ENCODE results near the gene ZNF397. TPM values are rescaled to one million over a fixed set of nuclear protein-coding genes. Genes with fewer than 3 reads are reported as not detected.

ZNF397 gene
- total RNA-seq, 2 experiments from 2014 or later, result 8.0 to 15.6 TPM

DNA sequence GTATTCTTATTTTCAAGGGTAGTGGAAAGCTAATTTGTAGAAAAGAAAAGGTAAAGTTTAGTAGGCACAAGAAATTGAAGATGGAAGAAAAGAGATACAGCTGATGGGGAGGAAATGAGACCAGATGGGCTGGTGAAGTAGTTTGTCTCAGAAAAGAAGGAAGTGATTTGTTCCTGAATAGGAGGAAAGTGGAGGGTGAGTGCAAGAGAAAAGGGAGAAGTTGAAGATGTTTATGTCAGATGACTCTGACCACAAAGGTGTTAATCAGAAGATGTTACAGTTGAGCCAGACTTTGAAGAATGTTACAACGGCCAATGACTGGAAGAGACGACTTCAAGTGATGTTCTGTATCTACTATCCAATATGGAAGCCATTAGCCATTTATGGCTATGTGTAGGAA, 28.0 kb downstream of the ZNF397 start:
- Histone ChIP-seq H3K79me2 (ENCODE audit: insufficient read depth, low read depth, low read length) (no peaks in the 10 kb centered on the region), H3K4me3 (ENCODE audit: low read depth, low read length, poor library complexity, severe bottlenecking) (no peak overlapping the region), H4K20me1 (ENCODE audit: insufficient read depth, low read length) (no peaks in the 10 kb centered on the region), H3K9me3 (ENCODE audit: low read length) (no peaks in the 10 kb centered on the region), H2AFZ (ENCODE audit: low read length) (no peak overlapping the region), H3K4me1 (ENCODE audit: insufficient read depth, low read length, poor library complexity, severe bottlenecking) (peaks cover 6% of the 10 kb centered on the region), H3K36me3 (ENCODE audit: insufficient read depth, low read length) (no peaks in the 10 kb centered on the region), H3K27ac (ENCODE audit: low read depth, low read length, poor library complexity, severe bottlenecking) (no peak overlapping the region), H3K4me2 (ENCODE audit: low read length) (no peak overlapping the region), H3K9me2 (ENCODE audit: insufficient read depth, low read length) (no peaks in the 10 kb centered on the region)
- ChIA-PET CTCF (ENCODE audit: unreplicated experiment) (no interaction called here), POLR2A (no interaction called here)
- DNase-seq (ENCODE audit: low spot score), result peak; percentile 34
- intact Hi-C loops (cut with micrococcal nuclease; ENCODE audit: unreplicated experiment), result no loop called here
- TF ChIP-seq EZH2phosphoT487 (IDR thresholded peaks at IDR 0.05; ENCODE audit: borderline replicate concordance, low read depth, low read length), result no peak
- TF ChIP-seq, protein P1, sequence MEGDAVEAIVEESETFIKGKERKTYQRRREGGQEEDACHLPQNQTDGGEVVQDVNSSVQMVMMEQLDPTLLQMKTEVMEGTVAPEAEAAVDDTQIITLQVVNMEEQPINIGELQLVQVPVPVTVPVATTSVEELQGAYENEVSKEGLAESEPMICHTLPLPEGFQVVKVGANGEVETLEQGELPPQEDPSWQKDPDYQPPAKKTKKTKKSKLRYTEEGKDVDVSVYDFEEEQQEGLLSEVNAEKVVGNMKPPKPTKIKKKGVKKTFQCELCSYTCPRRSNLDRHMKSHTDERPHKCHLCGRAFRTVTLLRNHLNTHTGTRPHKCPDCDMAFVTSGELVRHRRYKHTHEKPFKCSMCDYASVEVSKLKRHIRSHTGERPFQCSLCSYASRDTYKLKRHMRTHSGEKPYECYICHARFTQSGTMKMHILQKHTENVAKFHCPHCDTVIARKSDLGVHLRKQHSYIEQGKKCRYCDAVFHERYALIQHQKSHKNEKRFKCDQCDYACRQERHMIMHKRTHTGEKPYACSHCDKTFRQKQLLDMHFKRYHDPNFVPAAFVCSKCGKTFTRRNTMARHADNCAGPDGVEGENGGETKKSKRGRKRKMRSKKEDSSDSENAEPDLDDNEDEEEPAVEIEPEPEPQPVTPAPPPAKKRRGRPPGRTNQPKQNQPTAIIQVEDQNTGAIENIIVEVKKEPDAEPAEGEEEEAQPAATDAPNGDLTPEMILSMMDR (conservative IDR thresholded peaks at IDR 0.05; ENCODE audit: low read length), result no peak
- BruUV-seq (replicated peaks), result no TSS peak

DNA sequence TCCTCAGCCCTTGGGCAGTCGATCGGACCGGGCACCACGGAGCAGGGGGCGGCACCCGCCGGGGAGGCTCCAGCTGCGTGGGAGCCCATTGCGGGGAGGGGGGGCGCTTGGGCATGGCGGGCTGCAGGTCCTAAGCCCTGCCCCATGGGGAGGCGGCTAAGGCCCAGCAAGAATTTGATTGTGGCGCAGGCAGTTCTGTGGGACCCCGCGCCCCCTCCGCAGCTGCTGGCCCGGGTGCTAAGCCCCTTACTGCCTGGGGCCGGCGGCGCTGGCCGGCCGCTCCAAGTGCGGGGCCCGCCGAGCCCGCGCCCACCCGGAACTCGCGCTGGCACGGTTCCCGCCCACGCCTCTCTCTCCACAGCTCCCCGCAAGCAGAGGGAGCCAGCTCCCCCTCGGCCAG, 30.8 kb downstream of the ZNF397 start:
- no peak overlapping the region for H3K4me3 ChIP-seq (ENCODE audit: low read depth, low read length, poor library complexity, severe bottlenecking)
- H3K36me3 ChIP-seq (ENCODE audit: insufficient read depth, low read length), result no peaks in the 10 kb centered on the region
- no TSS peak for BruUV-seq (replicated peaks)
- H2AFZ ChIP-seq (ENCODE audit: low read length), result no peak overlapping the region
- POLR2A ChIA-PET, result no interaction called here
- H3K27ac ChIP-seq (ENCODE audit: low read depth, low read length, poor library complexity, severe bottlenecking), result no peak overlapping the region
- TF ChIP-seq EZH2phosphoT487 (IDR thresholded peaks at IDR 0.05; ENCODE audit: borderline replicate concordance, low read depth, low read length), result no peak
- TF ChIP-seq, protein P1 (conservative IDR thresholded peaks at IDR 0.05; ENCODE audit: low read length), result no peak
- H3K4me2 ChIP-seq (ENCODE audit: low read length), result no peak overlapping the region
- no peaks in the 10 kb centered on the region for H3K9me3 ChIP-seq (ENCODE audit: low read length)
- CTCF ChIA-PET (ENCODE audit: unreplicated experiment), result no interaction called here
- H3K79me2 ChIP-seq (ENCODE audit: insufficient read depth, low read depth, low read length), result no peaks in the 10 kb centered on the region
- no peaks in the 10 kb centered on the region for H4K20me1 ChIP-seq (ENCODE audit: insufficient read depth, low read length)
- H3K4me1 ChIP-seq (ENCODE audit: insufficient read depth, low read length, poor library complexity, severe bottlenecking), result peaks cover 6% of the 10 kb centered on the region
- no peak for DNase-seq (ENCODE audit: low spot score)
- no peaks in the 10 kb centered on the region for H3K9me2 ChIP-seq (ENCODE audit: insufficient read depth, low read length)
- intact Hi-C loops (cut with micrococcal nuclease; ENCODE audit: unreplicated experiment), result no loop called here

DNA sequence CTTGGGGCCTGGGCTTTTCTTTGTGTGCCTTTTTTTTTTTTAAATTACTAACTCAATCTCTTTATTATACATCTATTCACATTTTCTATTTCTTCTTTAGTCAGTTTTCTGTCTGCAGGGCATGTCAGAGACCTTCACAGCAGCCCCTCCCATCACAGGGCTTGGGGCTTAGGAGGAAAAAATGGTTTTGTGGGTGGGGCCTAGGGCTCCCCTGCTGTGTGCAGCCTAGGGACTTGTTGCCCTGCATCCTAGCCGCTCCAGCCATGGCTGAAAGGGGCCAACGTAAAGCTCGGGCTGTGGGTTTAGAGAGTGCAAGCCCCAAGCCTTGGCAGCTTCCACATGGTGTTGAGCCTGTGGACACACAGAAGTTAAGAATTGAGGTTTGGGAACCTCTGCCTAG, 35.4 kb downstream of the ZNF397 start:
- Histone ChIP-seq H2AFZ (ENCODE audit: low read length) (no peak overlapping the region), H3K4me1 (ENCODE audit: insufficient read depth, low read length, poor library complexity, severe bottlenecking) (no peaks in the 10 kb centered on the region), H3K4me2 (ENCODE audit: low read length) (no peak overlapping the region), H3K27ac (ENCODE audit: low read depth, low read length, poor library complexity, severe bottlenecking) (no peak overlapping the region), H4K20me1 (ENCODE audit: insufficient read depth, low read length) (no peaks in the 10 kb centered on the region), H3K9me3 (ENCODE audit: low read length) (no peaks in the 10 kb centered on the region), H3K79me2 (ENCODE audit: insufficient read depth, low read depth, low read length) (no peaks in the 10 kb centered on the region), H3K9me2 (ENCODE audit: insufficient read depth, low read length) (no peaks in the 10 kb centered on the region), H3K4me3 (ENCODE audit: low read depth, low read length, poor library complexity, severe bottlenecking) (no peak overlapping the region), H3K36me3 (ENCODE audit: insufficient read depth, low read length) (no peaks in the 10 kb centered on the region)
- POLR2A ChIA-PET, result no interaction called here
- intact Hi-C loops (cut with micrococcal nuclease; ENCODE audit: unreplicated experiment), result no loop called here
- no peak for DNase-seq (ENCODE audit: low spot score)
- BruUV-seq (replicated peaks), result no TSS peak
- CTCF ChIA-PET (ENCODE audit: unreplicated experiment), result no interaction called here
- no peak for TF ChIP-seq EZH2phosphoT487 (IDR thresholded peaks at IDR 0.05; ENCODE audit: borderline replicate concordance, low read depth, low read length)
- TF ChIP-seq, protein P1 (conservative IDR thresholded peaks at IDR 0.05; ENCODE audit: low read length), result no peak

Data from OCI-LY7 (cell line).